Activated naive CD8-positive, alpha-beta T cell treated with anti-CD3 and anti-CD28 coated beads, Interleukin-2, amount 50 U/mL, for 24 hours (primary cell): Measurements from ENCODE around the gene DOCK8.

Source experiments
- ATAC-seq: fragments of 150-1000 bp; cut with Tn5 transposase; one replicate; pipeline ENCODE4 v1.10.0; 2021
- DNase-seq: peaks from one replicate; pipeline ENCODE4 v3.0.0; 2021
- H3K27ac Mint-ChIP-seq: one replicate; pipeline ENCODE4 v1.8.0; 2021; ENCODE audit warnings: mild to moderate bottlenecking, mixed read lengths
- H3K27me3 Mint-ChIP-seq: one replicate; pipeline ENCODE4 v1.8.0; 2021; ENCODE audit warnings: mixed read lengths
- H3K36me3 Mint-ChIP-seq: one replicate; pipeline ENCODE4 v1.8.0; 2021; ENCODE audit warnings: low read depth, mixed read lengths
- H3K4me1 Mint-ChIP-seq: one replicate; pipeline ENCODE4 v1.8.0; 2021; ENCODE audit warnings: mixed read lengths
- H3K4me3 Mint-ChIP-seq: one replicate; pipeline ENCODE4 v1.8.0; 2021; ENCODE audit warnings: mild to moderate bottlenecking, moderate library complexity, mixed read lengths
- H3K9me3 Mint-ChIP-seq: one replicate; pipeline ENCODE4 v1.8.0; 2021; ENCODE audit warnings: mixed read lengths

DOCK8 gene

DNA sequence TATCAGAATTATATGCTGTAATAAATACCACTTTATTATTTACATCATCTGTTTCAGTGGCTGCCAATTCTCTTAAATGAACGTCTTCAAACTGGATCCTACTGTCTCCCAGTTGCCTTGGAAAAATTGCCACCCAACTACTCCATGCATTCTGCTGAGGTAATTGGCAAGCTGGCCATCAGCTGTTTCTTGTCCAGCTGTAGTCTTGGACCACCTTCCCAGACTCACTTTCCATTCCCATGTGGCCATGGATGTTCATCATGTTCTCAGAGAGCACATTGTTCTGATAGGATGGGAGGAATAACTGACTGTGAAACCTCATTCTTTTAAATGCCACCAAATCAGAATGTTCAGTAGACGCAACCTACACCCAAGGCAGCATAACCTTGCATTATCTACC lies 157.5 kb downstream of the DOCK8 start:
- no peak for DNase-seq
- Mint-ChIP-seq H3K36me3 (peaks cover 66% of the 10 kb centered on the region), H3K27me3 (no peaks in the 10 kb centered on the region), H3K9me3 (no peaks in the 10 kb centered on the region), H3K27ac (no peak overlapping the region), H3K4me1 (no peaks in the 10 kb centered on the region), H3K4me3 (no peak overlapping the region)
- ATAC-seq: no peak

DNA sequence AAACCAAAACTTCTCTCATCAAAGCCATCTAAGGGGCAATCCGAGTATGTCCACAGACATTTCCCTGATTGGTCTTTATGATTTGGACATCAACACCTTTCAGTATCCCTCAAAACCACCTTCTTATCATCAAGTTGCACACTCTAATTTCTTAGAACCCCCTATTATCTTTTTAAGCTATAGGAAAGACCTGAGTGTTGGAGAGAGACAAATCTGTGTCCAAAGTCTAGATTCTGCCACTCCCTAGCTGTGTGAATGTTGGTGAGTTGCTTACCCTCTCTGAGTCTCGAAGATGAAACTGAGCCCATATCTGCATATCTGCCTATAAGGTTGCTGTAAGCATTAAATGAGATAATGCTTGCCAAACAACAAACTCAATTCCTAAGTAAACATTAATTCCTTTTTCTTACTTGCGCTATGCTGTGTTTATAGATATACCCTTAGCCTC lies 159.1 kb downstream of the DOCK8 start:
- Mint-ChIP-seq H3K36me3 (peaks cover 64% of the 10 kb centered on the region), H3K27ac (peak overlapping the region; percentile 47), H3K9me3 (no peaks in the 10 kb centered on the region), H3K27me3 (no peaks in the 10 kb centered on the region), H3K4me1 (no peaks in the 10 kb centered on the region), H3K4me3 (no peak overlapping the region)
- ATAC-seq (no peak), DNase-seq (no peak)

DNA sequence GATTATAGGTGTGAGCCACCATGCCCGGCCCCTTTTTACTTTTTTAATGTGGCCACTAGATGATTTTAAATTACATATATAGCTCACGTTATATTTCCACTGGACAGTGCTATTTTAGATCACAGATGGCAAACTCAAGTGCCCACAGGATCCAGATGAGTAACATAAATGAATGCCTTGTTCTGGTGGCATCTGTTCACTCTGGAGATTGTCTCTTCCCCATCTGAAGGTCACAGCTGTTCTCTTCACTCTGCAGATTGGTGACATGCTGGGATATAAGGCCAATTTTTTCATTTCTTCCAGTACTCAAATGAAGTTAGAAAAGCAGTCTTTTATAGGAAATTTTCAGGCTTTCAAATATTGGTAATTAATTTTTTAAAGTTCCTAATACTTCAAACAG lies 160.1 kb downstream of the DOCK8 start:
- H3K36me3 Mint-ChIP-seq: peaks cover 65% of the 10 kb centered on the region
- no peaks in the 10 kb centered on the region for H3K27me3 Mint-ChIP-seq
- DNase-seq (no peak), ATAC-seq (no peak)
- no peaks in the 10 kb centered on the region for H3K4me1 Mint-ChIP-seq
- no peak overlapping the region for H3K4me3 Mint-ChIP-seq
- H3K9me3 Mint-ChIP-seq: no peaks in the 10 kb centered on the region
- no peak overlapping the region for H3K27ac Mint-ChIP-seq

DNA sequence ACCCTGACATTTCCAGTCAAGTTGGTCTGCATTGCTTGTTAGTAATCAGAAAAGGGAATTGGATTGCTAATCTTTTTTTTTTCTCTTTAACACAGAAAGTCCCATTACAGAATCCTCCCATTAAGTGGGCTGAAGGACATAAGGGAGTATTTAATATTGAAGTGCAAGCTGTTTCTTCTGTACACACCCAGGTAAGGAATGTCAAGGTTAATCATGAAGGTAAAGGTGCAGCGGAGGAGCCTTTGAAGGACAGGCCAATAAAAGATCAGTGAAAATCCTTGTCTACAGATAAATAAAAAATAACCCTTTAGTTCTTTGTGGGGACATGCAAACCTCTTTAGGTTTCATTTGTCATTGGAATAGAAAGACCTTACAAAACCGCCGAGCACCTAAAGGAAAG lies 161.4 kb downstream of the DOCK8 start:
- peaks cover 56% of the 10 kb centered on the region for H3K36me3 Mint-ChIP-seq
- no peaks in the 10 kb centered on the region for H3K27me3 Mint-ChIP-seq
- no peak overlapping the region for H3K4me3 Mint-ChIP-seq
- no peak overlapping the region for H3K27ac Mint-ChIP-seq
- DNase-seq (no peak), ATAC-seq (no peak)
- H3K4me1 Mint-ChIP-seq: no peaks in the 10 kb centered on the region
- H3K9me3 Mint-ChIP-seq: no peaks in the 10 kb centered on the region

DNA sequence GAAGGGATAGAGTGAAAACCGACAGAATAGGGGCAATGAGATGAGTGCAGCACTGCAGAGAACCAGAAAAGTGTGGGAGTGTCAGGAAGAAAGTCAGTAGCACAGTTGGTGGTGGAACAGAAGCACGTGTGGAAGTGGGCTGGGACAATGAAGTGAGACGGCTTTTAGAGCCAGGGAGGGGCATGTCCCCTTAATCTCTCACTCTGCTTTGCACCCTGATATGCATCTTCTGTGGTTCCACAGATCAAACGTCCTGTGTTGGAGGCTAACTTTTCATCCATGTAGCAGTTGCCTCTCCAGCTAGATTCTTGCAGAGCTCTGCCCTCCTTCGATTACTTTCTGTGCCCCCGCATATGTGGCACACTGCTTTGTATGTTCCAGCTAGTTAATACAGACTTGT lies 163.6 kb downstream of the DOCK8 start:
- ATAC-seq (no peak), DNase-seq (no peak)
- H3K9me3 Mint-ChIP-seq: no peaks in the 10 kb centered on the region
- H3K27ac Mint-ChIP-seq: peak overlapping the region; percentile 15
- H3K27me3 Mint-ChIP-seq: no peaks in the 10 kb centered on the region
- H3K36me3 Mint-ChIP-seq: peaks cover 52% of the 10 kb centered on the region
- H3K4me3 Mint-ChIP-seq: no peak overlapping the region
- no peaks in the 10 kb centered on the region for H3K4me1 Mint-ChIP-seq

DNA sequence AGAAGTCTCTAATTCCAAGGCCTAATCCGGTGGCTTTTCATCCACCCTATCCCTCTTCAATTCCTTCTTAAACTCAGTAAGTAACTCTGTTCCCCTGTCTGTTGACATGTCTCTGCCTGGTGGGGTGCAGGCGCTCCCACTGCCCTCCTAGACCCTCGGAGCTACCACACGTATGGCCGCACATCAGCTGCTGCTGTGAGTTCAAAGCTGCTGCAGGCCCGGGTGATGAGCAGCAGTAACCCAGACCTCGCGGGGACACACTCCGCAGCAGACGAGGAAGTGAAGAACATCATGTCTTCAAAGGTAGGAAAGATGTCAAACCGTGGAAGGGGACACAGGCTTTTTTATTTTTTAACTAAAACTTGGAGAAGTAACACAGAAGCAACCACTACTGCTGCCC lies 167.7 kb downstream of the DOCK8 start:
- Mint-ChIP-seq H3K4me1 (no peaks in the 10 kb centered on the region), H3K27ac (peak overlapping the region; percentile 35)

DNA sequence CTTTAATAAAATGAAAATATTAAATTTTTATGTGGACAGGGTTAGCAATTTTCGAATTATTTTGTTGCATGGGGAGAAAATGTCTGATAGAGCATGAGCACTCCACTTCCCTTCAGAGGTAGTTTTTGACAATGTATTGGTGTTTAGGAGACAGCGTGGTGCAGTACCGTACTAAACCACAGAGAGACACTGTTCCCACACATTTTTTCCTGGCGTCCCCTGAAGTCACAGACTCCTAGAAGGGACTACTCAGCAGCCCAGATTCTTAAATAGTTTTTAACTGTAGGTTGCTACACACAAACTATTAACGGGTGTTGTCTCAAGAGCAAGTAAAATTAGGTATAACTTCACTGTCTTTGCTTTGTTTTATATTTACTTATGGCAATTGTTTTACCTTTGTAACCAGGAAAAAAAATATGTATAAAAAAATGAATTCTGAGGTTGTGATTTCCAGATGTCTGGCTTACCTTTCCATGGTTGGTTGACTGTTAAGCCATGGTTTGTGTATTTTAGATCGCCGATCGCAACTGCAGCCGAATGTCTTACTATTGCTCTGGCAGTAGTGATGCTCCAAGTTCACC lies 171.2 kb downstream of the DOCK8 start:
- Mint-ChIP-seq H3K9me3 (no peaks in the 10 kb centered on the region), H3K4me3 (no peak overlapping the region), H3K4me1 (no peaks in the 10 kb centered on the region), H3K36me3 (peaks cover 34% of the 10 kb centered on the region), H3K27me3 (no peaks in the 10 kb centered on the region), H3K27ac (no peak overlapping the region)
- ATAC-seq (peak; percentile 49), DNase-seq (peak; percentile 14)

More for the DNA sequence above, 167.7 kb downstream of the DOCK8 start:
- H3K27me3 Mint-ChIP-seq: no peaks in the 10 kb centered on the region
- no peak overlapping the region for H3K4me3 Mint-ChIP-seq
- H3K9me3 Mint-ChIP-seq: no peaks in the 10 kb centered on the region
- DNase-seq: no peak
- H3K36me3 Mint-ChIP-seq: peaks cover 40% of the 10 kb centered on the region
- no peak for ATAC-seq

DNA sequence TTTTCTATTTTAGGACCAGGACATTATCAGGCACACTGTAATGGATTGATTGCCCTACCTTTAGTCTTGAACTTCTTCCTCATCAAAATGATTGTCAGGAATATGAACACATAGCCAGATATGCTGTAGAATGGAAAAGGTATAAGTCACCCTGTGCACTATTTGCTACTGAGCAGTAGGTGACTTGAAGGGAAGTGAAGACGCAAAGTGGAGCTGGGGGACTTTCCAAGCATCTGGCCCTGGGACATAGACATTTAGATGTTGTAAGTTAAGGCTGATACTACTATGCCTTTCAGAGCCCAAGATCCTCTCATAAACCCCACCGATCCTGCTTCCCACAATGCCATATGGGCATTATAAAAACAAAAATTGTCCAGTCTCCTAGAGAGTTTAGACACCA lies 174.5 kb downstream of the DOCK8 start:
- no peak overlapping the region for H3K4me3 Mint-ChIP-seq
- H3K4me1 Mint-ChIP-seq: no peaks in the 10 kb centered on the region
- DNase-seq (no peak), ATAC-seq (no peak)
- H3K27ac Mint-ChIP-seq: no peak overlapping the region
- no peaks in the 10 kb centered on the region for H3K27me3 Mint-ChIP-seq
- no peaks in the 10 kb centered on the region for H3K9me3 Mint-ChIP-seq
- peaks cover 37% of the 10 kb centered on the region for H3K36me3 Mint-ChIP-seq

DNA sequence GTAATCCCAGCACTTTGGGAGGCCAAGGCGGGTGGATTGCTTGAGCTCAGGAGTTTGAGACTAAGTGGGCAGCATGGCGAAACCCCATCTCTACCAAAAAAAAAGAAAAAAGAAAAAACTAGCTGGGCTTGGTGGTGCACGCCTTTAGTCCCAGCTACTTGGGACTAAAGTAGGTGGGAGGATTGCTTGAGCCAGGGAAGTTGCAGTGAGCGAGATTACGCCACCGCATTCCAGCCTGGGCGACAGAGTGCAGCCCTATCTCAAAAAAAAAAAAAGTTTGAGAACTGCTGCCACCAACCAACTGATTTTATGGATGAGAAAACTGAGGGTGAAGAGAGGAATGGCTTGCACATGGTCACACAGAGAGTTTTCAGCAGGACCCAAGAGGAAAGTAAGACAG lies 175.1 kb downstream of the DOCK8 start:
- Mint-ChIP-seq H3K36me3 (peaks cover 37% of the 10 kb centered on the region), H3K27me3 (no peaks in the 10 kb centered on the region), H3K4me3 (no peak overlapping the region), H3K4me1 (no peaks in the 10 kb centered on the region), H3K27ac (no peak overlapping the region), H3K9me3 (no peaks in the 10 kb centered on the region)
- ATAC-seq (no peak), DNase-seq (no peak)

DNA sequence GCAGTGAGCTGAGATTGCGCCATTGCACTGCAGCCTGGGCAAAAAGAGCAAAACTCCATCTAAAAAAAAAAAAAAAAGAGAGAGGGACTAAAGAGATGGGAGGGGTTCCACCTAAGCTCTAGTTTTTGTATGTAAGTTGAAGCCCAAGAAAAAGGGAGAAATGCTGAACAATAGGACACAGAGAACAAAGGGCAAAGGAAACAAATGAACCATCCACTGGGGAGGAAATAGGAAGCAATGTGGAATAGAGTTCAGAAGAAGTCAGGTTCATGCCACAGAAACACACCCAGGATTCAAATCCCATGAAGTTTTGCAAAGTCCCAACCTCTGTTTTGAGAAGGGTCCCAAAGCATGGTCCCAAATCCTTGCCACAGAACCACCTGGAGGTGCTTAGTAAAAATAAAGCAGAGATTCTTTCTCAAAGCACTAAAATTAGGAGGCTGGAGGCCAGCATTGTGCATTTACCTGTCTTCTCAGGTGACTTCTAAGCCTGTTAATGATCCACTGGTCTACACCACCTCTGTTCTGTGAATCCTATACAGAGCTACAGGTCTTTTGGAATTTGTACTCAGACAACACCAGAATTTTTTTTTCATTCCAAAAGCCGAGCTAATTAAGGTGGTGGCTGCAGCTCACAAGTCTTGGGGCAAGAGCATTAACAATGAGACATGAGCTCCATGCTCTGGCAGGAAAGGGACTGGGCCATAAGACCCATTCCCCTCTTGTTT lies 177.6 kb downstream of the DOCK8 start:
- Mint-ChIP-seq H3K27ac (no peak overlapping the region), H3K36me3 (peaks cover 36% of the 10 kb centered on the region), H3K9me3 (no peaks in the 10 kb centered on the region), H3K27me3 (no peaks in the 10 kb centered on the region), H3K4me1 (no peaks in the 10 kb centered on the region), H3K4me3 (no peak overlapping the region)
- ATAC-seq: no peak
- no peak for DNase-seq

DNA sequence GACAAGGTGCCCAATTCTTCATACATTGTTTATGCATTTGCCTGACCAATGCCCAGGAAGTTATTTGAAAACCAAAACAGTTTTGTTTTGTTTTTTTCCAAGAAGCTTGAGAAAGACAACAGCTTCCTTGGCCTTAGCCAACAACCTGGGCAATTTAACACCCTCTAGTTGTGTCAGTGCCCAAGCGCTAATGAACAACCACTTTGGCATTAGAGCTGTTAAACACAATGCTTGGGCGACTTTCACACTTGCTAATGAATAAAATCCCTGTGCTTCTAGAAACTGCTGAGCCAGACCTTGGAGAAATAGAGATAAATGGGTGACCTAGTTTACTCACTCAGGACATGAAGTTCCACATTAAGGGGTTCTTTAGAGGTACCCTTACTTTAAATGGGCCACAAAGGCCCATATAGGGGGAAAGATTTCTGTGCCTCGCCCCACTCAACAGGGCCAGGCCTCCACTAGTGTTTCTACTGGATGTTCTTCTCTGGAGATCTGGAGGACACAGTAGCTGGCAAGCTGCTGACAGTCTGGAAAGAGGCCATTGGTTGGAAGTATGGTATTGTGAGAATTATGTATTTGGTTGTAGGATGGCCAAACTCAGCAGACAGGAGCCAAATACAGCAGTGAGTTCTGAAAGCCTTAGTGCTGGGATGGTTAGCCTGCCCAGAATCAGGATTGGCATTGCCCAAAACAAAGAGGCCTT lies 179.8 kb downstream of the DOCK8 start:
- DNase-seq (no peak), ATAC-seq (no peak)
- Mint-ChIP-seq H3K4me1 (no peaks in the 10 kb centered on the region), H3K36me3 (peaks cover 46% of the 10 kb centered on the region), H3K27me3 (no peaks in the 10 kb centered on the region), H3K9me3 (no peaks in the 10 kb centered on the region), H3K4me3 (no peak overlapping the region), H3K27ac (no peak overlapping the region)

DNA sequence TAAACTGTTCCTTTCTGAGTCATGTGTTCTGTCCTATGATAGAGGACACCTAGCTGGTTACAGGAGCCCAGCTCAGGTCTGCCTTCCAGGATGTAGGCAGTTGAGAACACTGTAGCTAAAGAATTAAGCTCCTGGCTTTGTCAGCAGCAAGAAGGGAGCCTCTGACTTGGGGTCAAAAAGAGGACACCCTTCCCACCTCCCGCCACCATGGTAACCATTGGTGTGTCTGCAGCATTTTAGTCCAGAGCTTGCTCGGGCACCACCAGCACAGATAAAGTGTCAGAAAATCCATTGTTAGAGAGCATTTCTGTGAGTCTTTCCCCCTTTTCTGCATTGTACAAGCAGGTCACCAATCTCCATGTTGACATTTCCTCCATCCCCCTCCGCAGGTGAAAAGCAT lies 181.7 kb downstream of the DOCK8 start:
- no peak overlapping the region for H3K4me3 Mint-ChIP-seq
- no peaks in the 10 kb centered on the region for H3K9me3 Mint-ChIP-seq
- H3K27me3 Mint-ChIP-seq: no peaks in the 10 kb centered on the region
- no peaks in the 10 kb centered on the region for H3K4me1 Mint-ChIP-seq
- H3K36me3 Mint-ChIP-seq: peaks cover 44% of the 10 kb centered on the region
- H3K27ac Mint-ChIP-seq: no peak overlapping the region
- ATAC-seq (no peak), DNase-seq (no peak)

DNA sequence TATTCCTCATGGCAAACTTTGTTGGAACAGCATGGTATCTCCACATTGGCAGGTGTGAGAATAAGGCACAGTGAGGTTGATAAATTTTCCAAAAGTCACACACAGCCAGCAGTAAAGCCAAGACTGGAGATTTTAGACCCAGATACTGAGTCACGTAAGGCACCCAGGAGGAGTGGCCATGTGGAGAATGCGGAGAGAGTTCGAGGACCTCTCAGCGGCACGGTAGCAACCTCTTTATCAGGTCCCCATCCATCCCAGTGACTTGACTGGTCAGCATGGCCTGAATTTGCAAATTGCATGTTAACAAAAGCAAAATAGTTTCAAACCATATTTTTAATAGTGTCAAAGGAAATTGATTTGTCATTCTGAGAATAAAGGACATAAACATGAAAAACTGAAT lies 183.4 kb downstream of the DOCK8 start:
- Mint-ChIP-seq H3K27ac (no peak overlapping the region), H3K27me3 (no peaks in the 10 kb centered on the region), H3K4me3 (no peak overlapping the region), H3K9me3 (no peaks in the 10 kb centered on the region), H3K36me3 (peaks cover 49% of the 10 kb centered on the region), H3K4me1 (no peaks in the 10 kb centered on the region)
- no peak for DNase-seq
- no peak for ATAC-seq

DNA sequence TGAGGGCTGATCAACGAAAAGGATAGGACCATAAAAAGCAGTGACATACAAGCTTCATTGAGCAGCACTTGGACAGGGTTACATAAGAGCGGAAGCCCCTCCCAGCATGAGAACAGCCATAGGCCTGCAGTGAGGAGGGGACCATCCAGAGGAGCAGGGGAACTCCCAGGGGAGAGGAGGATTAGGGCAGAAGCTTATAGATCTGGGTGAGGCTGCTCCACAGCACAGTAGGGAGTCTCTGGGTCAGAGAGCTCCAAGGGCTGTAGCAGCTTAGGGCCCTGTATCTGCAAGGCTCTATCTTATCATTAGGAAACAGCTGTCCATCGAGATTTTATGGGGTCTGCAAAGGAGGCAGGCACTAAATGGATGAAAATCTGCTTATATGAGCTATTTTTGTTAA lies 186.6 kb downstream of the DOCK8 start:
- Mint-ChIP-seq H3K4me3 (no peak overlapping the region), H3K9me3 (no peaks in the 10 kb centered on the region), H3K27ac (no peak overlapping the region), H3K27me3 (no peaks in the 10 kb centered on the region), H3K36me3 (peaks cover 67% of the 10 kb centered on the region), H3K4me1 (no peaks in the 10 kb centered on the region)
- no peak for DNase-seq
- no peak for ATAC-seq

DNA sequence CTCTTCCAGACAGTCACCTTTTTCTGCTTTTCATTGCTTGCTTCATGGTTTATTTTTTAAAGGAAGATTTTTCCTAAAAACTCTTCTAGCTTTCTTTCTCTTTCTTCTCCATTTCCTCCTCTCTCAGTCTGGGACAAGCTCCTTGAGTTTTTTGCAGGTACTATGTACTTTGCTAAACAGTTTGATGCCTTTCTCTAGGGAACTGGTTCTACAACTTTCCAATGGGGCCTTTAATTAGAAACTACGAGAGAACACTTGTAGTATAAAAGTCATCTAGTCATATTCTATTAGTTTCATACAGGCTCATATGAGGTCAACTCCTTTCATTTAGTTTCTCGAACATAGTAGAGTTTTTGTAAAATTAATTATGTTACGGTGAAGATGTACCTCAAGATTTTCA lies 189.6 kb downstream of the DOCK8 start:
- Mint-ChIP-seq H3K36me3 (peaks cover 75% of the 10 kb centered on the region), H3K27me3 (no peaks in the 10 kb centered on the region), H3K27ac (no peak overlapping the region), H3K4me3 (no peak overlapping the region), H3K4me1 (no peaks in the 10 kb centered on the region), H3K9me3 (no peaks in the 10 kb centered on the region)
- ATAC-seq (no peak), DNase-seq (no peak)
